ENCODE data around the gene FXR1.

The FXR1 gene

GRCh38 chr3:181007262-181007661 lies 94.8 kb downstream of the FXR1 start:
- H3K36me3 ChIP-seq (ENCODE audit: control insufficient read depth, insufficient read depth, low read length), result no peaks in the 10 kb centered on the region
- H3K27ac ChIP-seq (ENCODE audit: low read depth, low read length), result no peak overlapping the region
- no peaks in the 10 kb centered on the region for H3K27me3 ChIP-seq (ENCODE audit: control insufficient read depth, insufficient read depth, low read length)
- 0 out of 2 replicates have a peak, but pooled peaks cover 2% of the 10 kb centered on the region for H3K4me1 ChIP-seq (ENCODE audit: control insufficient read depth, insufficient read depth, low read length)
- H3K4me3 ChIP-seq (ENCODE audit: low read depth, low read length), result no peak overlapping the region
- no peaks in the 10 kb centered on the region for H3K9me3 ChIP-seq (ENCODE audit: control insufficient read depth, insufficient read depth, low read length)
- no peak overlapping the region for H3K9ac ChIP-seq (ENCODE audit: low read depth, low read length)

DNA sequence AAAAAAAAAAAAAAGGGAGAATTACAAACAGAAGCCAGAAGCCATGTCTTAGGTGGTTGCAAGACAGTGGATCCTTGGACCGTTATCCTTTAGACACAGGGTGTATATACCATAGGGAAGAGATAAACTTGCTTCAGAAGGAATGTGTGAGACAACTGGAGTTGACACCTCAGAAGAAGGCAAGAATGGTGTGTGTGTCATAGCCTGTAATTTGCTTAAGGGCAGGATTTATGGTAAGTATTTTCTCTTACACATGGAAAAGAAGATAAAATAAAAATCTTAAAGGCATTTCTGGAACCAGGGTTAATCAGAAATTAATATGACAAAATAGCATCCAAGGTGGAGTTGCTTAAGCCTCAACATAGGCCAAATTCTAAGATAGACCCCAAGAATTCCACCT lies 96.3 kb downstream of the FXR1 start:
- no peak overlapping the region for H3K27ac ChIP-seq (ENCODE audit: low read depth, low read length)
- H3K27me3 ChIP-seq (ENCODE audit: control insufficient read depth, insufficient read depth, low read length), result no peaks in the 10 kb centered on the region
- no peaks in the 10 kb centered on the region for H3K36me3 ChIP-seq (ENCODE audit: control insufficient read depth, insufficient read depth, low read length)

DNA sequence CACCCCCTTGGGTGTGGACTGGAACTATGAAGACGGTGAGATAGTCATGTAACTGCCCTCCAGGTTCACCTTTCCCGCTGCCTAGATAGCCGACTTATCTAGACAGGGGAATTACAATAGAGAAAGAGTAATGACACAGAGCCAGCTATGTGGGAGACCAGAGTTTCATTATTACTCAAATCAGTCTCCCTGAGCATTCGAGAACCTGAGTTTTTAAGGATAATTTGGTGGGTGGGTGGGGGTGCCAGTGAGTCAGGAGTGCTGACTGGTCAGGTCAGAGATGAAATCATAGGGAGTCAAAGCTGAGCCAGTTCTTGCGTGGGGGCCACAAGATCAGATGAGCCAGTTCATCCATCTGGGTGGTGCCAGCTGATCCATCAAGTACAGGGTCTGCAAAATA lies 96.8 kb downstream of the FXR1 start:
- no peaks in the 10 kb centered on the region for H3K27me3 ChIP-seq (ENCODE audit: control insufficient read depth, insufficient read depth, low read length)
- H3K4me3 ChIP-seq (ENCODE audit: low read depth, low read length), result no peak overlapping the region
- no peaks in the 10 kb centered on the region for H3K36me3 ChIP-seq (ENCODE audit: control insufficient read depth, insufficient read depth, low read length)

More for the DNA sequence above, 96.3 kb downstream of the FXR1 start:
- Histone ChIP-seq H3K4me3 (ENCODE audit: low read depth, low read length) (no peak overlapping the region), H3K4me1 (ENCODE audit: control insufficient read depth, insufficient read depth, low read length) (0 out of 2 replicates have a peak, but pooled peaks cover 2% of the 10 kb centered on the region), H3K9me3 (ENCODE audit: control insufficient read depth, insufficient read depth, low read length) (no peaks in the 10 kb centered on the region), H3K9ac (ENCODE audit: low read depth, low read length) (no peak overlapping the region)

DNA sequence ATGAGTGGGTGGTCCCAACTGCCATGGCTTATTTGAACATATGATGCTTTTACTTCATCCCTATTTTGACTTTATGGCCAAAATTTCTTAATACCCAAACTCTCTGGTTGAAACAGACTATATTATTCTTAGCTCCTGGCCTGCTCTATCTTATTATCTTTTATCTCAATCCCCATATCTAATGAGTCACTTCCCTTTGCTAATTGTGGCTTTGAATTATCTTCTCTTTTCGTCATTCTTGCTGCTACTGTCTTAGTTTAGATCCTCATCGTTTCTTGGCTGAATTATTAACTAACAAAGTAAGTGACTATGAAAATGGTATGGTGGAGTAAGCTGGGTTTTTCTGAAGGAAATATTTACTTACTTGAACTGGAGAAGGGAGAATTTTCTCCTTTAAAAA lies 105.2 kb downstream of the FXR1 start:
- Histone ChIP-seq H3K27ac (ENCODE audit: low read depth, low read length) (no peak overlapping the region), H3K9ac (ENCODE audit: low read depth, low read length) (no peak overlapping the region), H3K36me3 (ENCODE audit: control insufficient read depth, insufficient read depth, low read length) (no peaks in the 10 kb centered on the region), H3K4me1 (ENCODE audit: control insufficient read depth, insufficient read depth, low read length) (no peaks in the 10 kb centered on the region), H3K4me3 (ENCODE audit: low read depth, low read length) (no peak overlapping the region), H3K9me3 (ENCODE audit: control insufficient read depth, insufficient read depth, low read length) (no peaks in the 10 kb centered on the region), H3K27me3 (ENCODE audit: control insufficient read depth, insufficient read depth, low read length) (no peaks in the 10 kb centered on the region)

More for the DNA sequence above, 96.8 kb downstream of the FXR1 start:
- H3K9me3 ChIP-seq (ENCODE audit: control insufficient read depth, insufficient read depth, low read length), result no peaks in the 10 kb centered on the region
- no peak overlapping the region for H3K9ac ChIP-seq (ENCODE audit: low read depth, low read length)
- 0 out of 2 replicates have a peak, but pooled peaks cover 2% of the 10 kb centered on the region for H3K4me1 ChIP-seq (ENCODE audit: control insufficient read depth, insufficient read depth, low read length)
- no peak overlapping the region for H3K27ac ChIP-seq (ENCODE audit: low read depth, low read length)

DNA sequence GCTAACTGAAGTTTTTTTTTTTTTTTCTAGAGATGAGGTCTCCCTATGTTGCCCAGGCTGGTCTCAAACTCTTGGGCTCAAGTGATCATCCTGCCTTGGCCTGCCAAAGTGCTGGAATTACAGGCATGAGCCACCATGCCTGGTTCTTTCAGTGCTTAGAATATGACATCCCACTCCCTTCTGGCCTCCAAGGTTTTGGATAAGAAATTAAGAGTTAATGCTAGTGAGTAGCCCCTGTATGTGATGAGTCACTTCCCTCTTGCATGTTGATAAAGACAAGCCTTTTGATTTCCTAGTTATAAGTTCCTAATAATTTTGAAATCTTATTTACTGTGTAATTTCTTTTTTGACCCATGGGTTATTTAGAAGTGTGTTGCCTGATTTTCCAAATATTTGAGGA lies 112.7 kb downstream of the FXR1 start:
- Histone ChIP-seq H3K9me3 (ENCODE audit: control insufficient read depth, insufficient read depth, low read length) (peaks cover 9% of the 10 kb centered on the region; the same call in 1 of the 2 replicates), H3K27ac (ENCODE audit: low read depth, low read length) (no peak overlapping the region), H3K9ac (ENCODE audit: low read depth, low read length) (no peak overlapping the region), H3K4me3 (ENCODE audit: low read depth, low read length) (no peak overlapping the region), H3K36me3 (ENCODE audit: control insufficient read depth, insufficient read depth, low read length) (no peaks in the 10 kb centered on the region), H3K4me1 (ENCODE audit: control insufficient read depth, insufficient read depth, low read length) (no peaks in the 10 kb centered on the region), H3K27me3 (ENCODE audit: control insufficient read depth, insufficient read depth, low read length) (no peaks in the 10 kb centered on the region)

DNA sequence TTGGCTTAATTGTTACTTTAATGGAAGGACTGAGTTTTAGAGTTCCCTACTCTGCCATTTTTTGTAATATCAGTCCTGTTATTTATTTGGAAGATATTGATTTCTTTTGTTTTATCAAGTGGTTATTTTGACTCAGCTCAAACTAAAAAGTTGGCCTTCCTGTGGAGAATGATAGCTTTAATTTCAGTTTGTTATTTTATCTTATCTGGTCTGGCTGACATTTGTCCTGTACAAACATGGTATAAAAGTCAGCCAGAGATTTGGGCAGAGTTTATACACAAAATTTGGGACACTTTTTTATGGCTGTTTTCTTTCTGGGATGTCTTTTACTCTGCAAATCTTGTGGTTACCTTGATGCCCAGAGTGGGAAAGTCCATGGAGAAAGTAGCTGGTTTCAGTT lies 118.5 kb downstream of the FXR1 start:
- Histone ChIP-seq H3K36me3 (ENCODE audit: control insufficient read depth, insufficient read depth, low read length) (no peaks in the 10 kb centered on the region), H3K4me3 (ENCODE audit: low read depth, low read length) (no peak overlapping the region), H3K9me3 (ENCODE audit: control insufficient read depth, insufficient read depth, low read length) (0 out of 2 replicates have a peak, but pooled peaks cover 3% of the 10 kb centered on the region), H3K27me3 (ENCODE audit: control insufficient read depth, insufficient read depth, low read length) (no peaks in the 10 kb centered on the region), H3K9ac (ENCODE audit: low read depth, low read length) (no peak overlapping the region), H3K27ac (ENCODE audit: low read depth, low read length) (no peak overlapping the region), H3K4me1 (ENCODE audit: control insufficient read depth, insufficient read depth, low read length) (no peaks in the 10 kb centered on the region)

All from HUES48 (cell line).